ENCODE measurements around the gene MLKL.
"Not testable (repeated sequence)": the region's sequence is repeated elsewhere in the genome, so short reads cannot be mapped to it uniquely, and the experiment has no call there.

MLKL gene

DNA sequence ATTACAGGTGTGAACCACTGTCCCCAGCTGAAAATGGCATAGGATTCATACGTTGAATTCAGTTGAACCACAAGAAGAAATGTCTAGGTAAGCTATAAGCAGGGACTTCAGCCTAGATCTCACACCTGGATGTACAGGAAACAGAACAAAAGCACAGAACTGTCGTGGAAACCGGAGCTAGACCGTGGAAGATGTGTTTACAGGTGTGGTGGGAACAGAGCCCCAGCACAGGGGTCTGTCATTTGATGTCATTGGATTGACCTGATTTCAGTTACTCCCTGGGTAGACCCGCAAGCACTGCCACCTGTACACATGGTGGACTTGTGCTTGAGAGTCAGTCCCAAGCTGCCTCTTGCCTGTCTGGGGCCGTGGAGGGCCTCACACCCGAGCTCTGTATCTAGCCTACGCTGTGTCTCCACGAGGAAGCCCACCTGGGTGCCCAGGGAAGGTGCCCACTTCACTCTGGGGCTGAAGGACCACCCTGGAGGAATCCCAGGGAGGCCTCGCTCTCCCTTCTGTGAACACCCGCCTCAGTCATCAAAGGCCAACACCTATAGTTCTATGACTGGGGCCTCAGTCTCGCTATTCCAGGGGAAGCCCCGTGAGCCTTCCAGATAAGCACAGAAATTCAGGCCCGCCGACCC lies 32.2 kb upstream of the MLKL start:
- DNase-seq (ENCODE audit: low read depth in 2 of 2) = no peak

DNA sequence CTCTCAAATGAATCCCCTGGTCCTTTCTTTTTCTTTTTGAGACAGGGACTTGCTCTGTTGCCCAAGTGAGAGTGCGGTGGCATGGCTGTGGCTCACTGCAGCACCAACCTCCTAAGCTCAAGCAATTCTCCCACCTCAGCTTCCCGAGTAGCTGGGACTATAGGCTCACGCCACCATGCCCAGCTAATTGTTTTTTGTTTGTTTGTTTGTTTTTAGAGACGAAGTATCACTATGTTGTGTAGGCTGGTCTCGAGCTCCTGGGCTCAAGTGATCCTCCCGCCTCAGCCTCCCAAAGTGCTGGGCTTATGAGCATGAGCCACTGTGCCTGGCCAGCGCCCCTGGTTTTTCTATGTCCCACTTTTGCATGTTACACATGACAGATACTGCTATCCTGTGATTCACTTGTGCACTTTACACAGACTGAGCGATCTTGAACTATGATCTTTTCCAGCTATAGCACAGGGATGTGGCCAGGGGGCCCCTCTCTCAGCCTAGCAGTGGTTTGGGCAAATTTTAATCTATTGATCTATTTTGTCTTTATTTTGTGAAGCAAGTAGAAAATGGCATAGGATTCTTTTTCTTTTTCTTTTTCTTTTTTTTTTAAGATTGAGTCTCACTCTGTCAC lies 31.3 kb upstream of the MLKL start:
- DNase-seq (ENCODE audit: low read depth in 2 of 2) = no peak

DNA sequence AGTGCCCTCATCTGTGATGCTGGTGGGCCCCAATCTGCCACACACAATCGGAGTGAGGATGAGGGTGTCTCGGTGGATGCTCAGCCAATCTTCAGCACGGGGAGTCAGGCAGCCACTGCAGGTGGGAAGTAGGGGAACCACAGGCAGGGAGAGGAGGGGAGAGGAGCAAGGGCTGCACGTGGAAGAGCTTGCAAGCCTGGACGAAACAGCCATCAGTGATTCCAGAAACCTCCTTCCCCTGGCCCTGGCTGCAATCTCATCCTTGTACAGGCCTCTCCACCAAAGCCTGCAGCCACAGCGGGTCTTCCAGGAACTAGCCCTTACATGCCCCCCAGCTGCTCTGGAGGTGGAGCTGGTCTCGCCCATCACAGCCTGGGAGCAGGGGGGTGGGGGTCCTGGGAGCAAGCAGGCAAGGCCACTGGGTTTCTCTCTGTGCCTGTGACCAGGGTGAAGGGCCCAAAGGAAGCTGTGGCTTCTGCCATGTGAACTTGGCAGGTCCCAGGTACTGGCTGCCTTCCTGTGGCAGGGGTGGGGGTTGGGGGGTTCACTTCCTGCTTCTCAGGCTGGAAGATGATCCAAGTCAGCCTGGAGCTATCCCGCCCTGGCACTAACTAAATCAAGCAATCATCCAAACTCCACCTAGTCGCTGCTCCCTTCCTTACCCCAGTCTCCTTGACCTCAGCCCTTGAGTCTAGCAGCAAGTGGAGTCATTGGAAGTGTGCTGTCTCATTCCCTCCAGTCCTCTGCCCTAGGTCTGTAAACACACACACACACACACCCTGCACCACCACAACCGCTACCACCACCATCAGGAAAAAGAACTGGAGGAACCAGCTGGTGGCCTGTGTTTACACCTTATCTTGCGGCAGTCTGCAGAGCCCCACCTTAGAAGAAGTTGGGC lies 29.4 kb upstream of the MLKL start:
- DNase-seq (ENCODE audit: low read depth in 2 of 2) = no peak

DNA sequence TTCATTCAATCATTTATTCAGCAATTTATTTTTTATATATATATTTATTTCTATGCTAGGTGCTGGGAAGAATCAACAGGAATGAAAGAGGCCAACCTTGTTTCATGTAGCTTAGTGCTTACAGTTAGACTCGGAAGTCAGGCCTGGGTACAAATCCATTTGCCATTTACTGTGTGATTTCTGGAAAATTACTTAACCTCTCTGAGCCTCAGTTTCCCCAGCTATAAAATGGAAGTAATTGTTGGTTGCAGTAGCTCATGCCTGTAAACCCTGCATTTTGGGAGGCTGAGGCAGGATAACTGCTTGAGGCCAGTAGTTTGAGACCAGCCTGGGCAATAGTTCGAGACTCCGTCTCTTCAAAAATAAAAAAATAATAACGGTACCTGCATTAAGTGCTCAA lies 27.2 kb upstream of the MLKL start:
- no peak for DNase-seq (ENCODE audit: low read depth in 2 of 2)

DNA sequence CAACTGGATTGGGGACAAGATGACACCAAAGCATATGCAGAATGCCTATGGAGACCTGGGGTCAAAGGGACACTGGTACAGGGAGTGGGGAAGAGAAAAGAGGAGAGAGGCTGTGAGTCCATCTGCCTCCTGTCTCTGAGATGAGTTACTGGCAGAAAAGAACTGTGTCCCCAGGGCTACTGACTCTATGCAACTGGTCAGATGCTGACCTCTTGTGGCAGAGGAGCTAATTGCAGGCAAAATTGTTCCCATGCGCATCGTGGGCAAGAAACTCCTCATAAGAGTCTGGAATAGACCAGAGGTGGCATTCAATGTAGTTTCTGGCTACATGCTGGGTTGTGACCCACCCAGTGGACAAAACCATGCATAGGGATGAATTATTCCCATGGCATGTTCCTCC lies 26.1 kb upstream of the MLKL start:
- no peak for DNase-seq (ENCODE audit: low read depth in 2 of 2)

DNA sequence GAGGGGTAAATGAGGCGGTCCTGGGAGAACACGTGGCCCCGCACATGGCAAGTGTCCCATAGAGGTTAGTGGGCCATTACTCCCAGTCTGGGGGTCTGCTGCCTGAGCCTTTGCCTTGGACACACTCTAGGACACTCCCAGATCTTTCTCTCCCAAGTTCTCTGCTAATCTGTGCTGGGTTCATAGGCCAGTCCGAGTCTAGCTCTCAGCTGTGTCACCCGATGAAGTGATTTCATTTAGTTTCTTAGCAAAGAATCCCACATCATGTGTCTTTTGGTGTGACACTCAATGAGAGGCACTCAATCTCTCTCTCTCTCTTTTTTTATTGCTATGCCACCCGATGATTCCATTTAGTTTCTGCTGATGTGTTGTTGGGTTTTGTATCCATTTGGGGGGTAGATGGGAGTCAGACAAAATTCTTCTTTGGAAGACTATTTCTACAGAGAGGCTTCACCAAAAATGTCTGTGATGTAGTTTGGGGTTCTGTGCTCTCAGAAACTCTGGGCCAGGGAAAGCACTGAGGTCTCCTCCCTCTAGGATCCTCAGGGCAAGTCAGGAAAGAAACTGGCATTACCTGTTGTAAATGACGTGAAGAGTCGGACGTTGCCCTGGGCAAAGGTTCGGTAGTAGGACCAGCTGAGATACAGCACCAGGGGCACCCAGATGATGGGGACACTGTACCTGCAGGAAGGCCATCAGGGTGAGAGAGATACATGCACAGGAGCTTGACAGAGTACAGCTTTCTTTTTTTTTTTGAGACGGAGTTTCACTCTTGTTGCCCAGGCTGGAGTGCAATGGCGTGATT lies 25.2 kb upstream of the MLKL start:
- DNase-seq (ENCODE audit: low read depth in 2 of 2) = no peak

DNA sequence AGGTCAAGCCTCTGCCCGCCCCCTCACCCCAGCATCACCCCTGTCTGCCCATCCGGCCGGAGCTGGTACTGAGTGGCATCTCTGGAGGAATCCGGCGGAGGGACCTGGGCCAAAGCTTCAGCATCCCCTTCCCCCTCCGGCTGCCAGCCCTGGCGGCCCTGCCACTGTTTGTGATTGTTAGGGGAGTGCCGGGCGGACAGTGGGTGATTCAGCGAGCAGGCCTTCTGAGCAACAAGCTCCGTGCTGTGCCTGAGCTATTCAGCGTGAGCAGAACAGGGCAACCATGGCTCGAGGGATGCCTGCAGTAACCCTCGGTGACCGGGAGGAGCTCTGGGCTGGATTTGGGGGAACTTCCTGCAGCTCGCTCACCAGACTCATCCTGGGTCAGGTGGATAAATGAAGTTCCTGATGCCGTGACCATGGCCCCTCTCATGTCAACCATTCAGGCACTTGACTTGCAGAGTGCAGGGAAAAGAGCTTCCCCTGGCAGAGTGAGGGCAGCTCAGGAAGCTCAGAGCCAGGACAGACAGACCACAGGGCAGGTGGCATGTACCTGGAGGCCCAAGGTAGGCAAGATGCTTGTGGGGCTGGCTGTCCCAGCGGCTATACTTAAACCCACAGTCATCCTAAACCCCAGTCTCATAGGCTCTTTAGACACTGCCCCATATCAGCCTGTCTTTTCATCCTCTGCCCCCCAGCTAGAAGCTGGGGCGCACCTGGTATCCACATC lies 24.3 kb upstream of the MLKL start:
- DNase-seq (ENCODE audit: low read depth in 2 of 2) = no peak

DNA sequence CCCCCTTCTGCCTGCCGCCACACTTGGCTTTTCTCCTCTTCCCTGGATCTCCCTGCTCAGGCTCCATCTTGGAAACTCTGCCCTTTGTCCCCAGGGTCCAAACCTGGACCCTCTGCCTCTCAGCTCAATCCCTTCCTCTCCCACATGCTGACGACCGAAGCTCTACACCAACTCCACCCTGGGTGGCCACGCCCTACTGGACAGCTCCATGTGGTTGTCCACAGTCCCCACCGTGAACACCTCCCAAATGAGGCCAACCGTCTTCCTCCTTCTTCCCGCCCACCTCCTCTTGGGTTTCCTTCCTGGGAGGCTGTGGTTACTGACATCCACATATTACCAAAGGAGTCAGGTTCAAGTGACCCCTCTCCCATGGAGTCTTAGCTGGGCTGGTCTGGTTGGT lies 22.6 kb upstream of the MLKL start:
- no peak for DNase-seq (ENCODE audit: low read depth in 2 of 2)

DNA sequence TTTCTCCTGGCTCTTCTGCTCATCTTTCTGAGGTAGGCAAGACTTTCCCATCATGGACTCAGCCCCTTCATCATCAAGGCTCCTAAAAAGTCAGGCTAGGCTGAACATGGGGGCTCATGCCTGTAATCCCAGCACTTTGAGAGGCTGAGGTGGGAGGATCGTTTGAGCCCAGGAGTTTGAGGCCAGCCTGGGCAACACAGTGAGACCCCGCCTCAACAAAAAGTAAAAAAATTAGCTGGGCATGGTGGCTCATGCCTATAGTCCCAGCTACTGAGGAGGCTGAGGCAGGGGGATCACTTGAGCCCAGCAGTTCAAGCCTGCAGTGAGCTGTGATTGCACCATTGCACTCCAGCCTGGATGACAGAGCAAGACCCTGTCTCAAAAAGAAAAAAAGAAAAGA lies 21.5 kb upstream of the MLKL start:
- DNase-seq (ENCODE audit: low read depth in 2 of 2) = not testable (repeated sequence)

DNA sequence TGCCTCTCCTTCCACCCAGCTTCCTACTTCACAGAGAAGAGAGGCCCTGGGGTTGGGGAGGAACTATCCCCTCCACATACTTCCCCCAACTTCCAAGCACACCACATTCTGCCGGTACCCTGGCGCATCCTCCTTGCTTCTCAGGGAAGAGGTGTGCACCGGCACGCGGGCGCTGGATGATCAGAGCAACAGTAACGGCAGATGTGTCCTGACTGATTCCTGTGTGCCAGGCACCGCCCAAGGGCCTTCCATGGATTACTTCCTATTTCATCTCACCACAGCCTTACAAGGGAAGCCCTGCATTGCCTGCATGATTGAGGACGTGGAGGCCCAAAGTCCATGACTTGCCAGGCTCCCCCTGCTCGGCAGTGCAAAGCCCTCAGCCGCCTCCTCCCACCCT lies 21.1 kb upstream of the MLKL start:
- no peak for DNase-seq (ENCODE audit: low read depth in 2 of 2)

DNA sequence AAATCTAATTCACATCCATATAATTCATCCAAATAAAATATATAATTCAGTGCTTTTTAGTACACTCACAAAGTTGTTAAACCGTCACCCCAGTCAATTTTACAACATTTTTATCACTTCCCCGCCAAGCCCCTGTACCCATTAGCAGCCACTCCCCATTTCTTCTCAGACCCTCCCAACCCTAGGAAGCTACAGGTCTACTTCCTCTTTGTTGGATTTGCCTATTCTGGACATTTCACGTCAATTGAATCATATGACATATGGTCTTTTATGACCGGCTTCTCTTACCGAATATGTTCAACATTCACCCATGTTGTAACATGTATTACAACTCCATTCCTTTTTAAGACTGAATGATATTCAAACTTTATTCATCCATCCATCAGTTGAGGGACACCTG lies 19.9 kb upstream of the MLKL start:
- no peak for DNase-seq (ENCODE audit: low read depth in 2 of 2)

DNA sequence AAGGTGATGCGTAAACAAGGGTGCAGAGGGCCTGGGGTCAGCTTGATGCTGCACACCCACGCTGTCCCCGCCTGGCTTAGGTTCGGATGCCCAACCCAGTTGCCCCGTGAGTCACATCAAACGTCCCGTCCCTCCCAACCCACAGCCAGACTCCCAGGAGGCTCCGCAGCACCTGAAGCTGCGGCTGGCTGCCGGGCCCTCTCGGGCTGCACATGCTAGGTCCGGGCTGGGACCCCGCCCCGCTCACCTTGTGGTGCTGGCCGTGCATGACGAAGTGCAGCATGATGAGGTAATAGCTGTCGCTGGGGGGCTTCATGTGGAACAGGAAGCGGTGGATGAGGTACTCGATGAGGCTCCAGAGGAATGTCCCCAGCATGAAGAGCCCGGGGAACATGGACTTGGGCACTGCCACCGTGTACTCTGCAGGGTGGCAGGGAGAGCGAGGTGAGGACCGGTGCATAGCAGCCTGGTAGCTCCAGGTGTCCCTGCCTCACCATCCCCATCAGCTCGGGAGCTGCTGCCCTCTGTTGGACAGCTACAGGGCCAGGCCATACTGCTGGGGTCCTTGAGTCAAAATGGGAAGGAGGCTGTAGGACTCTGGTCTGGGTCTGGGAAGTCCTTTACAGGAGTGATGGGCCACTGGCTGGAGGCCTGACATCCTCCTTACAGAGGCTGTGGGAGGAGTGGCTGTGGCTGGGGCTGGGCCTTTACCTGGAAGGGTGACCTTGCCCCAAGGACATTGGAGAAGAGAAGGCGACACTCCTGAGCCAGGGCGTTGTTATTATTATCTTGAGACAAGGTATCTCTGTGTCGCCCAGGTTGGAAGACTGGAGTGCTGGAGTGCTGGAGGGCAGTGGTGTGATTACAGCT lies 18.3 kb upstream of the MLKL start:
- no peak for DNase-seq (ENCODE audit: low read depth in 2 of 2)

DNA sequence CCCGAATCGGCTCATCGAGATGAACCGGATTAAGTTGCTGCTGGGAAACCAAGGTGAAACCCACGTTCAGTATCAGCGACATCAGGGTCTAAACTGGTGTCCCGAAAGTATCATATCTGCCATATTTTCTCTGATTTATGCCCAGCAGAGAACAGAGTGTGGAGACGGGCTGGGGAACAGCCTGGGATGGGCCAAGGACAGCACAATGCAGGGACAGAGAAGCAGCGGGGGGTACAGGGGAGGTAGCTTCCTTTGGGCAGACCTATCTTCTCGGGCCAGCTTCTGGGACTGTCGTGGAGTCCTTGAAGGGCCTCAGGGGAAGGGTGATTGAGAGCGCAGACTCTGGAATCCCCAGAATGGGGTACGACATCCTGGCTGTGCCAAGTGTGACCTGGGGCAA lies 17.5 kb upstream of the MLKL start:
- DNase-seq (ENCODE audit: low read depth in 2 of 2) = no peak

DNA sequence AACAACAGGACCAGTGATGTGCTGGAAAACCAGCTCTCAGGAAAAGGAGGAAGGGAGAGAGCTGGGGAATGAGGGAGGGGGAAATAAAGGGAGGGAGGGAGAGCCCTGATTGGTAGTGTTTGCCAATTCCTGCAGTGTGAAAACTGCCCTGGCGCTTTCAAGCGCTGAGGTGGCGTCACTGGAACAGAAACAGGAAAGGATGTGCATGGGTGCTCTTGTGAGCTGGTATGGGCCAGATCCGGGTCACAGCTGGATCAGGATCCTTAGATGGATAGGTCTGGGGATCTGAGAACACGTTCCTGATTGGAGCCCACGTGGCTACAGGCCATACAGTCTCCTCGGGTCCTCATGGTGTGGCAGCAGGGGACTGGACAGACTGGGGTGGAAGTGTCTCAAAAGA lies 16.7 kb upstream of the MLKL start:
- no peak for DNase-seq (ENCODE audit: low read depth in 2 of 2)

DNA sequence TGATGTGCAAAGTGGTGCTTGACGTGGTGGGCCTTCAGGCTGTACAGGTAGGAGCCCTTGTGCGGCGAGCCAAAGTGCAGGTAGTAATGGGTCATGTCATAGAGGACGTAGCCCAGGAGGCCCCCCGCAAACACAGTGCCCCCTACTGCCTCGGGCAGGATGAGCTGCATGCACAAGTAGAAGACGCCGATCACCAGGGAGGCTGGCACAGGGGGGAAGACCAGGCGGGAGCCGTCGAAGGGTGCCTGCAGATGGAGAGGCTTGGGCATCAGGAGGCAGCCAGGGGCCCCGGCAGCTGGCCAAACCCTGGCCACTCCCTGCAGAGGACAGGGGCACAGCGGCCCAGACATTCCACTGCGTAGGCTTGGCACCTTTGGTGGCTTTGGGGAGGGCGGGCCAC lies 15.7 kb upstream of the MLKL start:
- no peak for DNase-seq (ENCODE audit: low read depth in 2 of 2)

DNA sequence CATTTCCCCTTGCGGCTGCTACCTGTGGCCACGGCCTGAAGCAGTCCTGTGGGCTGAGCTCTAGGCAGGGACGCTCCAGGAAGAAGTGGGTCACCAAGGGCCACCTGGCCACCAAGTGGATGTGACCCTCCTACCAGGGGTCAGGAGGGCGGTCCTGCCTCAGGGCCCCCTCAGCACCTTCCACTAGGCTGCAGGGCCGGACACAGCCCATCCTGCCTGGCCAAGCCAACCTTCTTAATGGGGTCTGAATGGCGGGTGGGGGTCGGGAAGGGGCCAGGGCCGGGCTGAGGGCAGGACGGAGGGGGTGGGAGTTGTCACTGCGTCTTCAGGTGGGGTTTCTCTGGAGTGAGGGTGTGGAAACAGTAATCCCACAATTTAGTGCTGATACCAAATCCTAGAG lies 13.2 kb upstream of the MLKL start:
- no peak for DNase-seq (ENCODE audit: low read depth in 2 of 2)

DNA sequence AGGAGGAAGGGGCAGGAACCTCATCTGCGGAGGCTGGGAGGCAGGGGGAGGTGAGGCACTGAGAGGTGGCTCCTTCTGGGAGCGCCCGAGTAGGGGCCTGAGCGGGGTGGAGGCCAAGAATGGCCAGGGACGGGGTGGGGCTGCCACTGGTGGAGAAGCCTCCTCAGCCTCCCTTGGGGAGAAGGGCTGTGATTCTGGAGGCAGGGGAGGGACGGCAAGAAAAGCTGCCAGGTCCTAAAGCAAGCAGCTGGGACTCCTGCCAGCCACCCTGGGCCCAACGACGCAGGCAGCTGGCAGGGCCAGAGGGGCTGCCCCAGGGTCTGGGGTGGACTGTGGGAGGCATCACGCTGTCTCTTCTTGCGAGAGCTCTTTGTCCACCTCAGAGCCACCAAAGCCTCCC lies 12.7 kb upstream of the MLKL start:
- no peak for DNase-seq (ENCODE audit: low read depth in 2 of 2)

DNA sequence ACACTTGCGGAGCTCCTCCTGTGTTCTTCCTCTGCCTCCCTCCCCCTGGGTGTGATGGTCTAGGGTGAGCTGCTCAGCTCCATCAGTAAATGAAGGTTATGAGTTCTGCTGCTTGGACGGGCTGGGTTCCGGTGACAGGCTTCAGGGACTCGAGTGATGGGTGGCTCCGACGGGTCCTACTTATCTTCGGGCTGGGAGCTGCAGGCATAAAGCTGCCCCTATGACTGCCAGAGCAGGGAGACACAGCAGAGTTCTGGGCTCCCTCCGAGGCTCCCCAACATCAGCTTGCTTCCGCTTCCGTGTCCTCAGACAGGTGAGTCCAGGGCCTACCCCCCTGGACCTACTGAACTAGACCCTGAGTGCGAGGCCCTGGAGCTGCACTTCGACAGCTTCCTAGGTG lies 11.3 kb upstream of the MLKL start:
- no peak for DNase-seq (ENCODE audit: low read depth in 2 of 2)

DNA sequence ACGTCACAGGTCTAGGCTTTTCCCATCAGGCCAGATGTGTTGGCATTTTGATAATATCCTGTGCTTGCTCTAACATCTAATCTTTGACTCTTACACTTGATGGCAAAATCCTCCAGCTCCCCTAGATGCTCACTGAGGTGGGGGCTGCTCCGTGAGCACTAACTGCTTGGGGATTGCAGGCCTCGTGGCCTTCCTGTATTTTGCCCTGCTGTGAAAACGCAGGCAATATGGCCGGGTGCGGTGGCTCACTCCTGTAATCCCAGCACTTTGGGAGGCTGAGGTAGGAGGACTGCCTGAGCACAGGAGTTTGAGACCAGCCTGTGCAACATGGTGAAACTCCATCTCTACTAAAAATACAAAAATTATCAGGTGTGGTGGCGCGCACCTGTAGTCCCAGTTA lies 9.7 kb upstream of the MLKL start:
- DNase-seq (ENCODE audit: low read depth in 2 of 2) = no peak

DNA sequence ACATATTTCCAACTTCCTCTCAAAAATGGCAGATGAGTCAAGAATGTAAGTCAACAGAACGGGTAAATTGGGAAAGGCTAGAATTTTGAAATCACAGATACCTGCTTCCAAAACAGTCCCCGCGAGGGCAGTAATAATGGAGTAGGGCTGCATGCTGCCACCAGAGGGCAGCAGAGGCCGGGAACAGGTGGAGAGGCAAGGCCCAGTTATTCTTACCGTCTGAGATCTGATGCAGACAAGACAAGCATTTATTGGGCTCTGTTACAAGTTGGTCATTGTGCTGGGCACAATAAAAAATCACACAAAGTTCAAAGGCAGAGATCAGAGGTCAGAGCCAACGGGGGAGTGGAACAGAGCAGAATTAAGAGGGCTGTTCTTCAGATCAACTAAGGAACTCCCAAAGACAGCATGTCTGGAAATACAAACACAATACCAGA lies 8.8 kb upstream of the MLKL start:
- DNase-seq (ENCODE audit: low read depth in 2 of 2) = peak; percentile 56 to 67

DNA sequence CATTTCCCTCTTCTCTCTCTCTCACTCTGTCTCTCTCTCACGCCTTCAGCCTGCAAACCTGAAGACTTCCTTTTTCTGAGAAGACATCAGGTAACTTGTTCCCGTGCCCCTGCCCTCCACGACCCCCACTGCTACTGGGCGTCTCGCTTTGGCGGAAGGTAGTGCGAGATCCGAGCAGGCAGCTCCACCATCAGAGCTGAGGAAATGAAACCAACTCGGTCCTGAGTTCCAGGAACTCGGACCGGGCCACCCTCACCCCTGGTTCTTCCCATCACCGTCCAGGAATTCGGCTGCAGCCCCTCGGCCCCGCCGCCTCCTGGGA lies 585 bp downstream of the MLKL start:
- DNase-seq (ENCODE audit: low read depth in 2 of 2) = no peak

Measured in stimulated activated CD8-positive, alpha-beta memory T cell treated with anti-CD3 and anti-CD28 coated beads, Interleukin-7, amount 100 ng/mL, for 1 hour (primary cell).